ENCODE results near the gene MASTL.

Gene MASTL

GRCh38 chr10:27225642-27226257 is 70.6 kb downstream of the MASTL start:
- no peak overlapping the region for H3K9ac ChIP-seq (ENCODE audit: low read depth, low read length)
- no peak overlapping the region for H3K4me3 ChIP-seq (ENCODE audit: low read depth, low read length)
- H3K27me3 ChIP-seq (ENCODE audit: control insufficient read depth, insufficient read depth, low read length), result no peaks in the 10 kb centered on the region
- H3K9me3 ChIP-seq (ENCODE audit: control insufficient read depth, insufficient read depth, low read length), result no peaks in the 10 kb centered on the region
- no peaks in the 10 kb centered on the region for H3K36me3 ChIP-seq (ENCODE audit: control insufficient read depth, insufficient read depth, low read length)
- no peaks in the 10 kb centered on the region for H3K4me1 ChIP-seq (ENCODE audit: control insufficient read depth, insufficient read depth, low read length)

DNA sequence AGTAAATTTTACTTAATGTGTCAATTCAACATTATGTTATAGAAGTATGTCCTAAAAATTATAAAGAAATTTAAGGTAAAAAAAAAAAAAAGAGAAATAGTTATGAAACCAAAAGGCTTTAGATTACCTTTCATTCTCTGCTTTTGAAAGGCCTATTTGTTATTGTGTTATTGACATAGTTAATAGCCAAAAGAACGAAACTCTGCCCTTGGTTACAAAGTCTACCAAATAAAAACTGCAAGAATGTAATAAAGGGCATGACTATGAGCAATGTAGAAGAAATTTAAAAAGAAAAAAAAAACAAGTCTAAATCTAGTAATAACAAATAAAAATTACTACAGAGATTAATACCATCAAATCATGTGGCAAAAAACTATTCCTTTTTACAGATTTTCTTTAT is 74.9 kb downstream of the MASTL start:
- H3K27me3 ChIP-seq (ENCODE audit: control insufficient read depth, insufficient read depth, low read length), result no peaks in the 10 kb centered on the region
- H3K36me3 ChIP-seq (ENCODE audit: control insufficient read depth, insufficient read depth, low read length), result no peaks in the 10 kb centered on the region
- no peak overlapping the region for H3K9ac ChIP-seq (ENCODE audit: low read depth, low read length)
- H3K4me1 ChIP-seq (ENCODE audit: control insufficient read depth, insufficient read depth, low read length), result no peaks in the 10 kb centered on the region
- no peak overlapping the region for H3K4me3 ChIP-seq (ENCODE audit: low read depth, low read length)
- no peaks in the 10 kb centered on the region for H3K9me3 ChIP-seq (ENCODE audit: control insufficient read depth, insufficient read depth, low read length)

DNA sequence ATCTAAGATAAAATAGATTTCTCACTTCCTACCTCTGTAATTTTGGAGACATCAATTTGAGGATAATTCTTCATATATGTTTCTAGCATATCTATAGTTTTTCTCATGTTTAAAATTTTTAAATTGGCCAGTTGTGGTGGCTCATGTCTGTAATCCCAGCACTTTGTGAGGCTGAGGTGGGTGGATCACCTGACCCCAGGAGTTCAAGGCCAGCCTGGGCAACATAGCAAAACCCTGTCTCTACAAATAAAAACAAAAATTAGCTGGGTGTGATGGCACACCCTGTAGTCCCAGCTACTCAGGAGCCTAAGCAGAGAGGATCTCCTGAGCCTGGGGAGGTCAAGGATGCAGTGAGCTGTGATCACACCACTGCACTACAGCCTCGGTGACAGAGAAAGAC is 80.6 kb downstream of the MASTL start:
- Histone ChIP-seq H3K4me3 (ENCODE audit: low read depth, low read length) (no peak overlapping the region), H3K36me3 (ENCODE audit: control insufficient read depth, insufficient read depth, low read length) (no peaks in the 10 kb centered on the region), H3K4me1 (ENCODE audit: control insufficient read depth, insufficient read depth, low read length) (no peaks in the 10 kb centered on the region), H3K9me3 (ENCODE audit: control insufficient read depth, insufficient read depth, low read length) (no peaks in the 10 kb centered on the region), H3K9ac (ENCODE audit: low read depth, low read length) (no peak overlapping the region), H3K27me3 (ENCODE audit: control insufficient read depth, insufficient read depth, low read length) (no peaks in the 10 kb centered on the region)
